ENCODE measurements around the gene REV1. TPM values are rescaled to one million over a fixed set of nuclear protein-coding genes. Genes with fewer than 3 reads are reported as not detected.

Gene REV1
- total RNA-seq, 2 donors from 2014 or later, result 43.9 to 44.6 TPM

GRCh38 chr2:99439971-99440505 lies 49.8 kb downstream of the REV1 start:
- H3K27ac ChIP-seq (ENCODE audit: low read depth, low read length), result no peak overlapping the region
- H3K4me1 Mint-ChIP-seq, result peaks cover 2% of the 10 kb centered on the region
- H3K4me1 ChIP-seq (ENCODE audit: control insufficient read depth, insufficient read depth, low read length), result no peaks in the 10 kb centered on the region
- H3K36me3 ChIP-seq (ENCODE audit: control insufficient read depth, insufficient read depth, low read length), result peaks cover 53% of the 10 kb centered on the region
- H3K9ac ChIP-seq (ENCODE audit: extremely low read depth, low read length, poor library complexity, severe bottlenecking), result no peak overlapping the region
- H3K27ac Mint-ChIP-seq, result no peak overlapping the region
- no peaks in the 10 kb centered on the region for H3K27me3 Mint-ChIP-seq (ENCODE audit: insufficient read depth)
- H3K27me3 ChIP-seq (ENCODE audit: control insufficient read depth, insufficient read depth, low read length, poor library complexity, severe bottlenecking), result no peaks in the 10 kb centered on the region
- H3K9me3 Mint-ChIP-seq, result no peaks in the 10 kb centered on the region
- no peak for TF ChIP-seq CTCF (conservative IDR thresholded peaks at IDR 0.05)
- no peak overlapping the region for H3K4me3 Mint-ChIP-seq
- H3K4me3 ChIP-seq (ENCODE audit: low read length), result no peak overlapping the region
- H3K9me3 ChIP-seq (ENCODE audit: control insufficient read depth, low read length), result no peaks in the 10 kb centered on the region
- WGBS, 2 experiments (ENCODE audit: insufficient coverage in 1 of 2, insufficient read length in 1 of 2), result 80 to 84% methylated on average over 4 of the region's 4 CpGs
- peaks cover 27% of the 10 kb centered on the region for H3K36me3 Mint-ChIP-seq (ENCODE audit: low read depth)
- DNase-seq, result no peak

GRCh38 chr2:99436874-99437273 lies 52.9 kb downstream of the REV1 start:
- Mint-ChIP-seq H3K27ac (no peak overlapping the region), H3K27me3 (ENCODE audit: insufficient read depth) (no peaks in the 10 kb centered on the region), H3K4me1 (peaks cover 10% of the 10 kb centered on the region), H3K36me3 (ENCODE audit: low read depth) (peaks cover 26% of the 10 kb centered on the region), H3K9me3 (no peaks in the 10 kb centered on the region), H3K4me3 (no peak overlapping the region)
- no peaks in the 10 kb centered on the region for H3K4me1 ChIP-seq (ENCODE audit: control insufficient read depth, insufficient read depth, low read length)
- TF ChIP-seq CTCF (conservative IDR thresholded peaks at IDR 0.05), result no peak
- H3K9me3 ChIP-seq (ENCODE audit: control insufficient read depth, low read length), result no peaks in the 10 kb centered on the region
- H3K27me3 ChIP-seq (ENCODE audit: control insufficient read depth, insufficient read depth, low read length, poor library complexity, severe bottlenecking), result no peaks in the 10 kb centered on the region
- no peak for DNase-seq
- 88 to 95% methylated on average over 6 to 10 of the region's 10 CpGs for WGBS, 2 experiments (ENCODE audit: insufficient coverage in 1 of 2, insufficient read length in 1 of 2)
- no peak overlapping the region for H3K27ac ChIP-seq (ENCODE audit: low read depth, low read length)
- peaks cover 54% of the 10 kb centered on the region for H3K36me3 ChIP-seq (ENCODE audit: control insufficient read depth, insufficient read depth, low read length)
- H3K9ac ChIP-seq (ENCODE audit: extremely low read depth, low read length, poor library complexity, severe bottlenecking), result no peak overlapping the region
- no peak overlapping the region for H3K4me3 ChIP-seq (ENCODE audit: low read length)

- Mint-ChIP-seq H3K4me3 (no peak overlapping the region), H3K27me3 (ENCODE audit: insufficient read depth) (no peaks in the 10 kb centered on the region), H3K4me1 (peaks cover 10% of the 10 kb centered on the region), H3K9me3 (no peaks in the 10 kb centered on the region), H3K36me3 (ENCODE audit: low read depth) (peaks cover 27% of the 10 kb centered on the region), H3K27ac (no peak overlapping the region)
- Histone ChIP-seq H3K9ac (ENCODE audit: extremely low read depth, low read length, poor library complexity, severe bottlenecking) (no peak overlapping the region), H3K4me1 (ENCODE audit: control insufficient read depth, insufficient read depth, low read length) (no peaks in the 10 kb centered on the region), H3K27ac (ENCODE audit: low read depth, low read length) (no peak overlapping the region), H3K4me3 (ENCODE audit: low read length) (no peak overlapping the region), H3K36me3 (ENCODE audit: control insufficient read depth, insufficient read depth, low read length) (peaks cover 54% of the 10 kb centered on the region), H3K9me3 (ENCODE audit: control insufficient read depth, low read length) (no peaks in the 10 kb centered on the region), H3K27me3 (ENCODE audit: control insufficient read depth, insufficient read depth, low read length, poor library complexity, severe bottlenecking) (no peaks in the 10 kb centered on the region)
- TF ChIP-seq CTCF (conservative IDR thresholded peaks at IDR 0.05), result no peak
- DNase-seq, result no peak
- 89 to 95% methylated on average over 2 of the region's 2 CpGs for WGBS, 2 experiments (ENCODE audit: insufficient coverage in 1 of 2, insufficient read length in 1 of 2)
These were observed 56.5 kb downstream of the REV1 start for GRCh38 chr2:99433340-99433739.

All from endodermal cell (in vitro differentiated cells).